SK-MEL-5 (cell line): Measurements from ENCODE around the gene VAMP1. TPM values are rescaled to one million over a fixed set of nuclear protein-coding genes. Genes with fewer than 3 reads are reported as not detected.
A peak's percentile ranks its signal among the peaks of the same experiment; 100 is the strongest.
"Not testable (repeated sequence)": the region's sequence is repeated elsewhere in the genome, so short reads cannot be mapped to it uniquely, and the experiment has no call there.

Experiments used
- DNase-seq: peaks from one replicate; pipeline ENCODE4 v3.0.0-alpha.2; 2016; ENCODE audit warnings: low read depth, low spot score
- in situ Hi-C: cut with HindIII; loops from 2 replicates; pipeline ENCODE4 v1.10.0; 2016; ENCODE audit warnings: low sequenced_read_pairs, high pct_unique_total_duplicates, low pct_unique_long_range_greater_than_20kb
- total RNA-seq: library from RNA; depleted of rRNA; stranded (reverse); fragments of >200 nt; shearing (Covaris generic); gene quantifications from 2 replicates; pipeline ENCODE4 v1.2.3, GENCODE V29; 2014

Gene VAMP1
- total RNA-seq, 1 experiment from 2014 or later: 2.7 TPM

- in situ Hi-C loops: no loop called here
- no peak for DNase-seq
Measured at GRCh38 chr12:6435961-6436715, 34.3 kb downstream of the VAMP1 start.

DNA sequence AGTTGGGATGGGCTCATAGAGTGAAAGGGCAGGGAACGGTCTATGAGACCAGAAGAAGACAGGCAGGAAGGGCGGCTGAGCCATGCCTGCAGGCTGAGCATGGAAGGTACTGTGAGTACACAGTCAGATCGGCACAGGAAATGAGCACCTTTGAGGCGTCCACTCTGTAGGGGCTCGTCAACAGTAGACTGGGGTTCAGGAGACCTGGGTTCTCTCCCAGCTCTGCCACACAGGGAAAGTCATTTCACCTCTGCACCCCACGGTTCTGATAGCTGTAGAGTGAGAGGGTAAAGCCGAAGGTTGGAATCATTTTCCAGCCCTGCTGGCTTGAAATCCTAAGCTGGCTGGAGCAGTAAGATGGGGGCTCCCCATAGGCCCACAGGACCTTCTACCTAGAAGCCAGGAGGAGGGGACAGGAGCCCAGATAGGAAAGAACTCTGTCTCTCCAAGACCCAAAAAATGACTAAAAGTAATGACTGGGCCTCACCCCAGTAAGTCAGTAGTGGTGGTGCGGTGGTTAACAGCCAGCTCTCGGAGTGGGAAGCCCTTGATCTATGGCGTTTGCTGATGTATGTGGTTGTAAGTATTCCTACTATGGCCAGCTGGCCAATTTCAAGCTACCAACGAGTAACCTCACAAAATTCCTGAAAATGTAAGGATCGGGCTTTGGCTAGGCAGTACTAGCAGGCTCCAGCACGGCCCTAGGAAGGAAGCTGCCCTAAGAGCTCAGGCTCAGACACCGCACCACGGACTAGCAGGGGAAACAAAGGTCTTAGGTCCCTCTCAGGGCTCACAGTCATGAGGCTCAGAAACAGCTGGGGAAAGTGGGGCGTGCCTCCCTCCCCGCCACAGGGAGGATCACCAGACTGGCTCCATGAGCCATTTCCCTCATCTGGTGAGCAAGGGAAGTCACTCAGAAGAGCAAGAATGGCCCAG lies 36.0 kb downstream of the VAMP1 start:
- DNase-seq: no peak
- in situ Hi-C loops: no loop called here

DNA sequence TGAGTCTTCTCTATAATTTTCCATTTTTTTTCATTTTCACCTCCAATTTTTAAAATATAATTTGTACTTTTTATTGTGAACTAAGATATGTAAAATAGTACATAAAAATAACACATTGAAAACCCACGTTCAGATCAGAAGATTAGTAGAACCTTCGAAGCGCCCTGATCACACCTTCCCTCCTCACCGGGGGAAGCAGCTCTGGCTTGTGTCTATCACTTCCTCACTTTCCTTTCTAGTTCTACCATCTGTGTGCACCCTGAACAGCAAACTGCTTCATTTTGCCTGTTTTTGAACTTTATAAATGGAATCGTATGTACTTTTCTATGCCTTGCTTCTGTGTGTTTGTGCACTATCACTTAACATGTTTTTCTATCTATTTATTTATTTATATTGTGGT lies 37.5 kb downstream of the VAMP1 start:
- DNase-seq: no peak
- in situ Hi-C loops: no loop called here

DNA sequence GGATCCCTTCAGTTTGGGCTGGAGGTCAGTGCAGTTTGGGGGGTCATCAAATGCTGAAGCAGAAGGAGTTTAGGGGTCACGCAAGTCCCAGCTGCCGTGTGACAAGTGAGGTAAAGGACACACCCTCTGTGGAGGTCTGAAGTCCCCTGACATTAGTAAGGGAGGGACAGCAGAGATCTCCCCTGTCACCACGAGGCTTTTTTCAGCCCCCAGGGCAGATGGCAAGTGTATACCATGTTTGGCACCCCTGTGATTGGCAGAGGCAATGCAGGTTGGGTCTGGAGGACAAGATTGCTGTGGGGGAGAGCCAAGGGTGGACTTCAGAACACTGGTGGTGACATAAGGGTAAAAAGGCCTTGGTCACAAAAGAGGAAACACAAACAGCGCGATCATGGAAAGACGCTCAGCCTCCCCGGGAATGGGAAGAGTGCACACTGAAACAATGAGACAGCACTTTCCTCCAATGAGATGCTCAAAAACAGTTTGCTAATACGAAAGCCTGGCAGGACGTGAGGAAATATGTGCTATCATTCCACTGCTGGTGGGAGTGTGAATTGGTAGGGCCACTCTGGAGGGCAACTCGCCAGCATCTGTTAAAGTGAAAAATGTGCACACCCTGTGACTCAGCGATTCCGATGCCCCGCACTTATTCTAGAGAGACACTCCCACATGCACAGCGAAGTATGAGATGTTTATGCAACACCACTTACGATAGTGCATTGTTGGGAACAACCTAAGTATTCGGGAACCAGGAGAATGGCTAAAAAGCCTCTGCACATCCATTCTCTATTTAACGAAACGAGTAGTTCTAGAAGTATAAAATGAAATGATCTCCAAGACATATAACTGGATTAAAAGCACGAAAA lies 40.1 kb downstream of the VAMP1 start:
- DNase-seq: peak; percentile 73
- in situ Hi-C loops: no loop called here

- no peak for DNase-seq
- in situ Hi-C loops: no loop called here
Measured at GRCh38 chr12:6428326-6428725, 42.2 kb downstream of the VAMP1 start.

DNA sequence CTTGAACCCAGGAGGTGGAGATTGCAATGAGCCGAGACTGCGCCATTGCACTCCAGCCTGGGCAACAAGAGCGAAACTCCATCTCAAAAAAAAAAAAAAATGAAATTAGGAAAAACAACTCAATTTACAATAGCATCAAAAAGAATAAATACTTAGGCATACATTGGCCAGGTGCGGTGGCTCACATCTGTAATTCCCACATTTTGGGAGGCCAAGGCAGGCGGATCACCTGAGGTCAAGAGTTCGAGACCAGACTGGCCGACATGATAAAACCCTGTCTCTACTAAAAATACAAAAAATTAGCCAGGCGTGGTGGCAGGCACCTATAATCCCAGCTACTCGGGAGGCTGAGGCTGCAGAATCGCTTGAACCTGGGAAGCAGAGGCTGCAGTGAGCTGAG lies 42.7 kb downstream of the VAMP1 start:
- DNase-seq, in situ Hi-C loops: not testable (repeated sequence)

DNA sequence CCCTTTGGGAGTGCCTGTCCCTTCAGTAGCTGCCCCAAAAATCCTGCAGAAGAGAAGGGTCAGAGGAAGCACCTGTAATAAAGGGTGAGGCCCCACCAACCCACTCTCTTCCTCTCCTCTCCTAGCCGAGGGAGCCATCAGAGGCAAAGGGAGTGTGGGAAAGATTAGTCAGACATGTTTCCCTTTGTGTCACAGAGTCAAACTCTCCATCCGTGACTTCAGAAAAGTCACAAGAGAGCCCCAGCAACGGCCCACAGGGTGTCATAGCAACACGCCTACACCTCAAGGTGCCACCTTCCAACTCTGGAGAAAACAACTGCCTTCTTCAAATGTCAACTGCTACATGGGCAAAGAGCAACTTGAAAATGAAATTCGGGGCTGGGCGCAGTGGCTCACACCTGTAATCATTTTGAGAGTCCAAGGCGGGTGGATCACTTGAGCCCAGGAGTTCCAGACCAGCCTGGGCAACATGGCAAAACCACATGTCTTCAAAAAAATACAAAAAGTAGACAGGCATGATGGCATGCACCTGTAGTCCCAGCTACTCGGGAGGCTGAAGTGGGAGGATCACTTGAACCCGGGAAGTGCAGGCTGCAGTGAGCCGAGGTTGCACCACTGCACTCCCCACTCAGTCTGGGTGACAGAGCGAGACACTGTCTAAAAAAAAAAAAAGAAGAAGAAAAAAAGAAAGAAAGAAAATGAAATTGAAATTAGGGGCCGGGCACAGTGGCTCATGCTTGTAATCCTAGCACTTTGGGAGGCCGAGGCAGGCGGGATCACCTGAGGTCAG lies 43.4 kb downstream of the VAMP1 start:
- in situ Hi-C loops: no loop called here
- DNase-seq: no peak

DNA sequence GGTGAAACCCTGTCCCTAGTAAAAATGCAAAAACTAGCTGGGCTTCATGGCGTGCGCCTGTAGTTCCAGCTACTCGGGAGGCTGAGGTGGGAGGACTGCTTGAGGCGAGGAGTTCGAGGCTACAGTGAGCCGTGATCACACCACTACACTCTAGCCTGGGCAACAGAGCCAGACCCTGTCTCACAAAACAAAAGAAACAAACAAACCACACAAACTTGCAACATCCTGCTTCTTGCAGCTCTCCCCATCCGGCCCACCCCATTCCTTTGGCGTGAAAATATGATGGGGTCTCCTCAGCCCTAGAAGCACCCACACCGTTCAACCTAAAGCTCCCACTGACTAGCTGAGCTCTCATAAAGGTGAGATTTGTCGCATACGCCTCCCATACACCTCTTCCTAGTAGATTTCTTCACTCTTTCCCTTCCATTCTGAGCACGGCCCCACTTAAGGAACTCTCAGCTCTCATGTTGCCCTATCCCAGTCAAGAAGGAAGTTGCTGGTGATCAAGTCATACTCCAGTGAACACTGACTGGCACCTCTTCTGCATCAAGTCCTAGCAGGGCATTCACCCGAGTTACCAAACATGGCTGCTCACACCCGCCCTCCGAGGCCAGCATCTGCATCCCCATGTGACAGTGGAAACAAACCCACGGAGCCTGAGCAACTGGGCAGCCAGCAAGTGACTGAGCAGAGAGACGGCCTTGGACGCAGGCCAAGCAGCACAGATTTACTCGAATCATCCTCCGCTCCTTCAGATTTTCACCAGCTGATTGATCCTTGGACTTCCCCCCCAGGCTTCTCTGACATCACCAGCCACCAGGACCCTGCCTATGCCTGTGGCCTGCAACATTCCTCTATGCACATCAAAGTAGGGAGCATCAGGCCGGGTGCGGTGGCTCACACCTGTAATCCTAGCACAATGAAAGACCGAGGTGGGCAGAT lies 44.6 kb downstream of the VAMP1 start:
- DNase-seq: no peak
- in situ Hi-C loops: no loop called here

GRCh38 chr12:6424866-6425265 lies 45.6 kb downstream of the VAMP1 start:
- in situ Hi-C loops: no loop called here
- DNase-seq: no peak

GRCh38 chr12:6424008-6424347 lies 46.5 kb downstream of the VAMP1 start:
- no peak for DNase-seq
- in situ Hi-C loops: no loop called here

DNA sequence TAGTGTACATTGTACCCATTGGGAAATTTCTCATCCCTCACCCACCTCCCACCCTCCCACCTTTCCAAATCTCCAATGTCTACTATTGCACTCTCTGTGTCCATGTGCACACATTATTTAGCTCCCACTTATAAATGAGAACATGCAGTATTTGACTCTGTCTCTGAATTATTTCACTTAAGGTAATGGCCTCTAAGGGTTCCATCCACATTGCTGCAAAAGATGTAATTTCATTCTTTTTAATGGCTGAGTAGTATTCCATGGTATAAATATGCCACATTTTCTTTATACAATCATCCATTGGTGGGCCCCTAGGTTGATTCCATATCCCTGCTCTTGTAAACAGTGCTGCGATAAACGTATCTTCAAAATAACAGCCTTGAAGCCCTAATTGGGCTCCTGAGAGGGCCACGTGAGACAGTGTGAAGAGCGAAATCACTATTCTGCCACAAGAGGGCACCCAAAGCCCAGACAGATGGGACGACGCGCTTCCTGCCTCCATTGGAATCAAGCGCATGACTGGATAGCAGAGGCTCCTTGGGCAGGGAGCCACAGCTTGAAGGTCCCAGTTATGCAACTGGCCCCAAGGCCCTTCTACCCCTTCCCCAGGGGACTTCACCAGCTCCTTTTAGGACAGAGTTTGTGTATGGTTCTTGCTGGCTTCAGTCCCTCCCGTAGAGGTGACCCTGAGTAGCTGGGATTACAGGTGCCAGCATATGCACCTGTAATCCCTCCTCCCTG lies 47.0 kb downstream of the VAMP1 start:
- in situ Hi-C loops: no loop called here
- peak; percentile 95 for DNase-seq

- in situ Hi-C loops: no loop called here
- no peak for DNase-seq
Measured at GRCh38 chr12:6420364-6420763, 50.1 kb downstream of the VAMP1 start.

GRCh38 chr12:6418796-6419195 lies 51.7 kb downstream of the VAMP1 start:
- in situ Hi-C loops: no loop called here

GRCh38 chr12:6416596-6416995 lies 53.9 kb downstream of the VAMP1 start:
- DNase-seq: no peak
- in situ Hi-C loops: no loop called here

More at GRCh38 chr12:6418796-6419195, 51.7 kb downstream of the VAMP1 start:
- DNase-seq: no peak
